DOHH2 (cell line): ENCODE results near the gene ACD.

Experiments used
- H3F3A ChIP-seq: fragments of 200-600 bp; sonication (generic), shearing (Covaris generic); 2 replicates; pipeline ENCODE4 v1.6.0; 2016; ENCODE audit warnings: antibody characterized with exemption, mild to moderate bottlenecking; ENCODE audit not compliant: control insufficient read depth, insufficient read depth
- H3K27ac ChIP-seq: fragments of 200-600 bp; sonication (generic); 2 replicates; pipeline ENCODE4 v1.5.1; 2014; ENCODE audit warnings: low read depth, mild to moderate bottlenecking, low read length, moderate library complexity
- H3K27me3 ChIP-seq: fragments of 200-600 bp; sonication (generic); 2 replicates; pipeline ENCODE4 v1.6.1; 2014; ENCODE audit warnings: mild to moderate bottlenecking, low read length, mixed read lengths; ENCODE audit not compliant: control insufficient read depth
- H3K36me3 ChIP-seq: fragments of 200-600 bp; sonication (generic); 2 replicates; pipeline ENCODE4 v1.6.1; 2014; ENCODE audit warnings: mild to moderate bottlenecking, low read length, moderate library complexity, mixed read lengths; ENCODE audit not compliant: control insufficient read depth
- H3K4me1 ChIP-seq: fragments of 200-600 bp; sonication (generic); 2 replicates; pipeline ENCODE4 v1.6.1; 2014; ENCODE audit warnings: mild to moderate bottlenecking, low read length, mixed read lengths; ENCODE audit not compliant: control insufficient read depth
- H3K4me2 ChIP-seq: fragments of 200-600 bp; sonication (generic); 2 replicates; pipeline ENCODE4 v1.6.0; 2014; ENCODE audit warnings: mild to moderate bottlenecking, low read length, moderate library complexity
- H3K4me3 ChIP-seq: fragments of 200-600 bp; sonication (generic); 2 replicates; pipeline ENCODE4 v1.5.1; 2014; ENCODE audit warnings: mild to moderate bottlenecking, low read length, mixed read lengths
- H3K79me2 ChIP-seq: fragments of 200-600 bp; sonication (generic); 2 replicates; pipeline ENCODE4 v1.6.1; 2014; ENCODE audit warnings: mild to moderate bottlenecking, low read length, mixed read lengths; ENCODE audit not compliant: control insufficient read depth
- H3K9me2 ChIP-seq: fragments of 200-600 bp; sonication (generic); replicated peaks from 2 replicates; pipeline ENCODE4 v1.6.1; 2014; ENCODE audit warnings: mild to moderate bottlenecking, low read length, mixed read lengths; ENCODE audit not compliant: control insufficient read depth
- H3K9me3 ChIP-seq: fragments of 200-600 bp; sonication (generic); 2 replicates; pipeline ENCODE4 v1.6.1; 2014; ENCODE audit warnings: antibody characterized with exemption, low read length, mixed read lengths; ENCODE audit not compliant: control insufficient read depth, insufficient read depth
- H4K20me1 ChIP-seq: fragments of 200-600 bp; sonication (generic); 2 replicates; pipeline ENCODE4 v1.6.0; 2014; ENCODE audit warnings: low read depth, mild to moderate bottlenecking, antibody characterized with exemption, low read length, moderate library complexity; ENCODE audit not compliant: control insufficient read depth, insufficient read depth
- EZH2phosphoT487 ChIP-seq: fragments of 200-600 bp; sonication (generic); IDR thresholded peaks from 2 replicates; pipeline ENCODE4 v1.6.1; 2017; ENCODE audit warnings: borderline replicate concordance, mild to moderate bottlenecking, antibody characterized with exemption, low read length, moderate library complexity, mixed read lengths
- TF ChIP-seq, protein P1 (sequence below): fragments of 200-600 bp; sonication (generic); IDR thresholded peaks from one replicate; pipeline ENCODE4 v1.5.1; 2014; ENCODE audit warnings: antibody characterized with exemption, mild to moderate bottlenecking, low read depth, low read length; ENCODE audit not compliant: poor library complexity, severe bottlenecking

ACD gene

DNA sequence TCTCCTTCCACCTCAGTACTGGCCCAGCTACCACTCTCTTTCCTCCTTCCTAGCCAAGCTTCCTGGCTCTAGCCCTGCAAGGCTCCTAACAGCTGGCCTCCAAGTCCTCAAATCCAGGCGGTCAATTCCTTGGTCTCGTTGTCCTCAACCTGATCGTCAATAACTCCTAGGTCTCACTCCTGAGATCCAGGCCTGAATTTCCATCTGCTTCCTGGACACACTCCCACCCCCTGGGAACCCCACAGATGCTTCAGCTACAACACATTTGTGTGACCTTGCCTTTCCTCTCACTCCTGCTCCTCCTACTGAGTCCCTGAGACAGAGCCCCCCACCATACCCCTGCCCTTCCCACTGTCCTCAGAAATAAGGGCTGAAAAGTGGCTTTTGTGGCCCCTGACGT, 4.2 kb upstream of the ACD start:
- Histone ChIP-seq H3K9me2 (no peaks in the 10 kb centered on the region), H3K4me2 (no peak overlapping the region), H3F3A (0 out of 2 replicates have a peak, but pooled peaks cover 2% of the 10 kb centered on the region), H3K36me3 (peaks cover 24% of the 10 kb centered on the region), H3K4me1 (peaks cover 46% of the 10 kb centered on the region), H3K4me3 (no peak overlapping the region), H3K9me3 (no peaks in the 10 kb centered on the region), H3K79me2 (peaks cover 15% of the 10 kb centered on the region), H3K27me3 (no peaks in the 10 kb centered on the region), H3K27ac (no peak overlapping the region), H4K20me1 (peaks cover 3% of the 10 kb centered on the region; the same call in 1 of the 2 replicates)
- TF ChIP-seq, protein P1, sequence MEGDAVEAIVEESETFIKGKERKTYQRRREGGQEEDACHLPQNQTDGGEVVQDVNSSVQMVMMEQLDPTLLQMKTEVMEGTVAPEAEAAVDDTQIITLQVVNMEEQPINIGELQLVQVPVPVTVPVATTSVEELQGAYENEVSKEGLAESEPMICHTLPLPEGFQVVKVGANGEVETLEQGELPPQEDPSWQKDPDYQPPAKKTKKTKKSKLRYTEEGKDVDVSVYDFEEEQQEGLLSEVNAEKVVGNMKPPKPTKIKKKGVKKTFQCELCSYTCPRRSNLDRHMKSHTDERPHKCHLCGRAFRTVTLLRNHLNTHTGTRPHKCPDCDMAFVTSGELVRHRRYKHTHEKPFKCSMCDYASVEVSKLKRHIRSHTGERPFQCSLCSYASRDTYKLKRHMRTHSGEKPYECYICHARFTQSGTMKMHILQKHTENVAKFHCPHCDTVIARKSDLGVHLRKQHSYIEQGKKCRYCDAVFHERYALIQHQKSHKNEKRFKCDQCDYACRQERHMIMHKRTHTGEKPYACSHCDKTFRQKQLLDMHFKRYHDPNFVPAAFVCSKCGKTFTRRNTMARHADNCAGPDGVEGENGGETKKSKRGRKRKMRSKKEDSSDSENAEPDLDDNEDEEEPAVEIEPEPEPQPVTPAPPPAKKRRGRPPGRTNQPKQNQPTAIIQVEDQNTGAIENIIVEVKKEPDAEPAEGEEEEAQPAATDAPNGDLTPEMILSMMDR, result no peak
- no peak for TF ChIP-seq EZH2phosphoT487

DNA sequence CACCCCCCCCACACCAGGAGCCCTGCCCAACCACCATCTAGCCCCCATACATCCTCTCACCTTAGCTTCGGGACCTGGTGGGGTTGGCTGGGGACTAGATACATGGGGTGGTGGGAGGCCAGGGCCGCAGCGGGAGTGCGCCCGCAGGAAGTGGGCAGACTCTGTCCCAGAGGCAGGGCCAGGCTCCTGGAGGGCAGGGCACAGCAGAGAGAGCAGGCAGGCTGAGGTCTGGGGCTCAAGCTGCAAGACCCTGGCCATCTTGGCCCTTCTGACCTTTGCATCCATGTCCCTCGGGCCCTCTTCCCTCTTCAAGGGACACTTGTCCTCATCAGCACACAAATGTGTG, 3.8 kb upstream of the ACD start:
- Histone ChIP-seq H3K4me3 (no peak overlapping the region), H3K36me3 (peaks cover 28% of the 10 kb centered on the region), H3K9me3 (no peaks in the 10 kb centered on the region), H3K27me3 (no peaks in the 10 kb centered on the region), H3K79me2 (peaks cover 19% of the 10 kb centered on the region), H3K4me2 (no peak overlapping the region), H4K20me1 (peaks cover 4% of the 10 kb centered on the region; the same call in 1 of the 2 replicates), H3K27ac (no peak overlapping the region), H3F3A (0 out of 2 replicates have a peak, but pooled peaks cover 2% of the 10 kb centered on the region), H3K4me1 (peaks cover 46% of the 10 kb centered on the region), H3K9me2 (no peaks in the 10 kb centered on the region)
- TF ChIP-seq EZH2phosphoT487, result no peak
- TF ChIP-seq, protein P1, result peak; percentile 15

DNA sequence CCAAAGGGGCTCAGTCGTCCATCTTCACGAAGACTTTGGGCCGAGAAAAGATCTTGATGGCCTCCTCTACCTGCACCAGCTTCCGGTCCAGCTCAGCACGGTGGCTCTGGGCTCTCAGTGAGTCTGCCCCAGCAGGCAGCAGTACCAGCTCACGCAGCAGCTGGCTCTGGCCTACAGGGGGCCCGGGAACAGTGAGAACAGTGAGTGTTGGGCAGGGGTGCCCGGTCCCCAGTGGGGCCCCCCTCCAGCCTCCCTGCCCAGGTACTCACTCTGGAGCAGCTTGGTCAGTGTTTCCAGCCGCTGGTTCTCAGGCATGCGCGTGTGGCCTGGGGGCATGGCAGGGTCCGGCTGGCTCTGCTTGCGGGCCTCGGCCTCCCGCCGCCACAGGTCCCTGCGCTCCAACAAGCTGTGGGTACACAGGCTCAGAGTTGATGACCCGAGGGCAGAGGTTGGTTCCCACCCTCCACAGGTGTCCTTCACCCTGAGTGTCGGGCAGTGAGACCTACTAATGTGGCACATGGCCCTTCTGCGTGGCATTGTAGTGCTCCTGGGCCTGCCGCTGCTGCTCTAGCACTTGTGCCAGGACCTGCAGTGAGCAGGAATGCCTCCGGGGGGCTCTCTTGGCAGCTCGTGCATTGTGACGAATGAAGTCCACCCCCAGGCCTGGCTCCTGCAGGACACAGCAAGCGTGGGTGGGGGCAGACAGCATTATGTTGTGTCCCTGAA, 3.3 kb upstream of the ACD start:
- H3K27ac ChIP-seq, result no peak overlapping the region
- H3K4me1 ChIP-seq, result peaks cover 46% of the 10 kb centered on the region

More for the DNA sequence above, 3.3 kb upstream of the ACD start:
- H3K79me2 ChIP-seq, result peaks cover 24% of the 10 kb centered on the region
- peaks cover 33% of the 10 kb centered on the region for H3K36me3 ChIP-seq
- H3K4me3 ChIP-seq, result no peak overlapping the region
- TF ChIP-seq, protein P1, result peak; percentile 77
- TF ChIP-seq EZH2phosphoT487, result no peak
- no peaks in the 10 kb centered on the region for H3F3A ChIP-seq
- H4K20me1 ChIP-seq, result peaks cover 4% of the 10 kb centered on the region; the same call in 1 of the 2 replicates
- no peaks in the 10 kb centered on the region for H3K27me3 ChIP-seq
- no peaks in the 10 kb centered on the region for H3K9me3 ChIP-seq
- H3K9me2 ChIP-seq, result no peaks in the 10 kb centered on the region
- H3K4me2 ChIP-seq, result no peak overlapping the region
